CD8-positive, alpha-beta memory T cell (primary cell): ENCODE results near the gene EXOC4. TPM values are rescaled to one million over a fixed set of nuclear protein-coding genes. Genes with fewer than 3 reads are reported as not detected.

Experiments
- CTCF ChIA-PET: fragments of 350-600 bp; sonication (Branson Sonifier 250); formaldehyde crosslinking; loops from one replicate; lab custom pipeline; 2021; ENCODE audit warnings: antibody characterized with exemption; lab: Charles Lee
- POLR2A ChIA-PET: fragments of 350-600 bp; sonication (Branson Sonifier 250); formaldehyde crosslinking; loops from one replicate; lab custom pipeline; 2021; ENCODE audit warnings: antibody characterized with exemption; lab: Charles Lee
- DNase-seq, 5 donors: peaks; one replicate each; pipeline versions ENCODE4 v3.0.0 to v3.0.0-alpha.2; 2020 to 2022; ENCODE audit warnings: mixed read lengths in 1 of 5
- H3K27ac ChIP-seq: one replicate; pipeline ENCODE4 v1.7.0; 2013; ENCODE audit warnings: low read depth, mild to moderate bottlenecking, low read length, moderate library complexity
- H3K27me3 ChIP-seq: 2 replicates; pipeline ENCODE4 v1.7.0; 2013; ENCODE audit warnings: low read length, mild to moderate bottlenecking; ENCODE audit not compliant: insufficient read depth, poor library complexity, severe bottlenecking
- H3K36me3 ChIP-seq: 2 replicates; pipeline ENCODE4 v1.7.0; 2013; ENCODE audit warnings: mild to moderate bottlenecking, low read length, moderate library complexity; ENCODE audit not compliant: insufficient read depth
- H3K4me1 ChIP-seq: 2 replicates; pipeline ENCODE4 v1.7.0; 2013; ENCODE audit warnings: mild to moderate bottlenecking, low read length, moderate library complexity; ENCODE audit not compliant: insufficient read depth
- H3K4me3 ChIP-seq: 2 replicates; pipeline ENCODE4 v1.7.0; 2013; ENCODE audit warnings: mild to moderate bottlenecking, low read length
- H3K9me3 ChIP-seq: 2 replicates; pipeline ENCODE4 v1.7.0; 2013; ENCODE audit warnings: mild to moderate bottlenecking, low read length
- H3K27ac Mint-ChIP-seq, 8 donors: one replicate each; pipeline ENCODE4 v1.8.0; 2020 to 2021; ENCODE audit warnings: mixed read lengths in 8 of 8, mild to moderate bottlenecking in 6 of 8, inconsistent platforms in 3 of 8, moderate library complexity in 3 of 8
- H3K27me3 Mint-ChIP-seq, 2 donors: one replicate each; pipeline ENCODE4 v1.8.0; 2020 to 2021; ENCODE audit warnings: mixed read lengths in 2 of 2, mild to moderate bottlenecking in 1 of 2, moderate library complexity in 1 of 2
- H3K36me3 Mint-ChIP-seq, 3 donors: one replicate each; pipeline ENCODE4 v1.8.0; 2020 to 2021; ENCODE audit warnings: mixed read lengths in 3 of 3, inconsistent platforms in 1 of 3, mild to moderate bottlenecking in 1 of 3
- H3K4me1 Mint-ChIP-seq, 3 donors: one replicate each; pipeline ENCODE4 v1.8.0; 2020 to 2021; ENCODE audit warnings: mixed read lengths in 3 of 3, inconsistent platforms in 1 of 3, mild to moderate bottlenecking in 1 of 3
- H3K4me3 Mint-ChIP-seq, 7 donors: one replicate each; pipeline ENCODE4 v1.8.0; 2020 to 2021; ENCODE audit warnings: mixed read lengths in 7 of 7, mild to moderate bottlenecking in 6 of 7, moderate library complexity in 4 of 7, inconsistent platforms in 2 of 7
- H3K9me3 Mint-ChIP-seq, 5 donors: one replicate each; pipeline ENCODE4 v1.8.0; 2020 to 2022; ENCODE audit warnings: mixed read lengths in 5 of 5, mild to moderate bottlenecking in 3 of 5, moderate library complexity in 2 of 5, inconsistent platforms in 1 of 5
- polyA plus RNA-seq: library from polyadenylated mRNA; unstranded; fragments of 300-500 nt; fragmentation: Illumina TruSeq; gene quantifications from one replicate; pipeline ENCODE4 v1.2.3, GENCODE V29; 2021
- total RNA-seq, 2 experiments: library from RNA; stranded (reverse); gene quantifications; one replicate each; pipeline ENCODE4 v1.2.3, GENCODE V29; 2021

EXOC4 gene
- total and polyA plus RNA-seq, 3 experiments from 2014 or later, result 34.5 to 53.2 (median 50.3) TPM

DNA sequence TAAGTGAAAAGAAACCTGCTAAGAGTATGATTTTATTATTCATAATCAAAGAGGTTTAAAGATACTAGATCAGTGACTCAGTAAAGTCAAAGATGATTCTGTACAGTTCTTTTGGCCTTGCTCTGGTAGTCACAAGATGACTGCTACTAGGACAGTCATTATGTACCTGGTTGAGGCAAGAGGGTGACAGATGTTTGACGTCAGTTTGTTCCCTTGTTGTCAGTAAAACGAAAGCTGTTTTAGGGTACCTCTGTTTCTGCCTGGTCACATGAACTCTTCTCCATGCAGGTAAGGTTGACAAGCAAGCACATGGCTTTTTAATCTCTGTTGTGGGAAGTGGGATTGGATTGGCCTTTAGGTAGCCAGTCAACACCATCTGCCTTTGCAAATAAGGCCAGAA, 308.0 kb downstream of the EXOC4 start:
- Mint-ChIP-seq H3K4me3 (no peak overlapping the region), H3K27ac (no peak overlapping the region), H3K36me3 (peaks cover 3 to 38% (median 8%) of the 10 kb centered on the region in 3 donors), H3K27me3 (no peaks in the 10 kb centered on the region), H3K4me1 (peaks cover 0 to 1% (median 0%) of the 10 kb centered on the region in 3 donors), H3K9me3 (no peaks in the 10 kb centered on the region)
- Histone ChIP-seq H3K4me1 (no peaks in the 10 kb centered on the region), H3K9me3 (no peaks in the 10 kb centered on the region), H3K36me3 (no peaks in the 10 kb centered on the region), H3K27ac (no peak overlapping the region), H3K4me3 (no peak overlapping the region), H3K27me3 (no peaks in the 10 kb centered on the region)
- no peak for DNase-seq
- ChIA-PET CTCF (interaction anchor here (1.2 kb wide), 2 partner anchors 8 to 14 kb away, joined by 3 to 4 read pairs; no protein-coding TSS in a partner anchor), POLR2A (no interaction called here)

DNA sequence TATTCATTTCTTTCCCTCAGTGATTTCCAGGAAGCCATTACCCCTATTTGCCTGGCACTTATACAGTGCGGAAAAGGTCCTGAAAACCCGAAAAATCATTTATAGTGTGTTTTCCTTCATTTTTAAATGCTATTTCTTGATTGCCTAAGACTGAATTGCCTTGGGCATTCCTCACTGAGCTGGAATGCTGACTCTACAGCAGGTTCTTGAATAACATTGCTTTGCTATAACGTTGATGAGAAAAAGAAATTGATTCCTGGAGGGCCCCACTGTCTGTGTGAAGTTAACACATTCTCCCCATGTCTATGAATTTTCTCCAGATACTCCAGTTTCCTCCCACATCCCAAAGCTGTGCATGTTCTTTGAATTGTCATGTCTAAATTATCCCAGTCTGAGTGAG, 308.5 kb downstream of the EXOC4 start:
- H3K9me3 Mint-ChIP-seq, result no peaks in the 10 kb centered on the region
- no peaks in the 10 kb centered on the region for H3K36me3 ChIP-seq
- H3K4me3 ChIP-seq, result no peak overlapping the region
- ChIA-PET CTCF (interaction anchor here (1.2 kb wide), 2 partner anchors 9 to 13 kb away, joined by 3 to 4 read pairs; no protein-coding TSS in a partner anchor), POLR2A (no interaction called here)
- H3K27me3 Mint-ChIP-seq, result no peaks in the 10 kb centered on the region
- no peaks in the 10 kb centered on the region for H3K9me3 ChIP-seq
- H3K27ac Mint-ChIP-seq, result no peak overlapping the region
- no peaks in the 10 kb centered on the region for H3K4me1 ChIP-seq
- peaks cover 0 to 1% (median 0%) of the 10 kb centered on the region in 3 donors for H3K4me1 Mint-ChIP-seq
- no peak overlapping the region for H3K27ac ChIP-seq
- DNase-seq, result no peak
- peaks cover 5 to 43% (median 13%) of the 10 kb centered on the region in 3 donors for H3K36me3 Mint-ChIP-seq
- H3K27me3 ChIP-seq, result no peaks in the 10 kb centered on the region
- H3K4me3 Mint-ChIP-seq, result no peak overlapping the region

DNA sequence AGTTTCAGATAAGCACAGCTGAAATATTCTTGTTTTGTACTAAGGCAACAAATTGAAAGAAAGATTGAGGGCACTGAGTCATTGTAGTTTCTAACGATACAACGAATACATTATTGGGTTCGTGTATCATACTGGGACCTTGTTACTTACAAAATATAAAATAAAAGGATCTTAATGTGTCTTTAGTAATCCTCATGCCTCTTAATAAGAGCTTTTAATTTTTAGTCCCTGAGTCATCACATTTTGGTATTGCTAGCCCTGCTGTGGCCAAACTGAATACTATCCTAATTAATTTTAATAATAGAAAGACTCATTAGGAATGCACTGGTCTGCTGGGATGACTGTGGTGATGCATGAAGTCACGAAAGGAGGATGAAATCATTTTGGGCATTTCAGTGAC, 309.7 kb downstream of the EXOC4 start:
- Histone ChIP-seq H3K9me3 (no peaks in the 10 kb centered on the region), H3K4me1 (no peaks in the 10 kb centered on the region), H3K4me3 (no peak overlapping the region), H3K27ac (no peak overlapping the region), H3K27me3 (no peaks in the 10 kb centered on the region), H3K36me3 (no peaks in the 10 kb centered on the region)
- DNase-seq, result no peak
- H3K36me3 Mint-ChIP-seq, result peaks cover 6 to 51% (median 13%) of the 10 kb centered on the region in 3 donors
- peaks cover 0 to 1% (median 0%) of the 10 kb centered on the region in 3 donors for H3K4me1 Mint-ChIP-seq
- ChIA-PET POLR2A (no interaction called here), CTCF (no interaction called here)
- H3K27me3 Mint-ChIP-seq, result no peaks in the 10 kb centered on the region
- no peaks in the 10 kb centered on the region for H3K9me3 Mint-ChIP-seq
- H3K4me3 Mint-ChIP-seq, result no peak overlapping the region
- no peak overlapping the region for H3K27ac Mint-ChIP-seq

DNA sequence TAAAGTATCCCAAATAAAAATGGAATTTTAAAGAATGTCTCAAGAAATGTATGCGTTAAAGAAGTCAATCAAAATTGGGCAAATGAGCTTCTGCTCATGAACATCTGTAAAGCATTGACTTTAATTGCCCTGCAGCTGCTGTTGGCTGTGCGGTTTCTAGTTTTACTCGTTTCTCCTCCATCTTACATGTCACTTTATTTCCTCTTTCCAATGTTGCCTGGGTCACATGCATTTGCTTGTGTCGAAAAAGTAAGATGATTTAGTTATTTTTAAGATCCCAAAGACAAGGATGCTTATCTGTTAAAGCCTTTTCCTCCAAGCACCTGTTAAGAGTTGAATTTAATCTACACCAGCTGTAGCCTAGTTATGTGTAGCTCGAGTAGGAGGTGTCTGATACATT, 310.4 kb downstream of the EXOC4 start:
- Mint-ChIP-seq H3K4me3 (no peak overlapping the region), H3K27me3 (no peaks in the 10 kb centered on the region), H3K36me3 (peaks cover 6 to 53% (median 13%) of the 10 kb centered on the region in 3 donors), H3K27ac (no peak overlapping the region), H3K9me3 (no peaks in the 10 kb centered on the region), H3K4me1 (no peaks in the 10 kb centered on the region)
- no peaks in the 10 kb centered on the region for H3K4me1 ChIP-seq
- ChIA-PET POLR2A (no interaction called here), CTCF (no interaction called here)
- H3K36me3 ChIP-seq, result no peaks in the 10 kb centered on the region
- H3K9me3 ChIP-seq, result no peaks in the 10 kb centered on the region
- H3K4me3 ChIP-seq, result no peak overlapping the region
- no peak for DNase-seq
- no peaks in the 10 kb centered on the region for H3K27me3 ChIP-seq
- H3K27ac ChIP-seq, result no peak overlapping the region

DNA sequence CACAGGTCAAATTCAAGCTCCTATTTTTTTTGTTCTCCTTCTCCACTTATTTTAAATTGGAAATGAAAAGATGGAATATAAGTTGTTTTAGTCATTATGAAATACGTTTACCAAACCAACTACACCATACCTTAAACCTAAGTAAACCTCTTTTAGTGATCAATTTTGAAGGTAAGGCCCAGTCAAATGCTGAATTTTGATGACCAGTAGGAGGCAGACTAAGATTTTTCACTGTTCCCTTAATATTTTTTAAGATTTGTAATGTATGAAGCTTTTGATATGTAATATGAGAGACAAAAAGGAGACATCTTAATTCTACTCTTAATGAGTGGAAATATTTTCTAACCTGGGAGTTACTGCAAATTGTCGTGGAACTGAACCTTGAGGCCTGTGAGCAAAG, 311.6 kb downstream of the EXOC4 start:
- Histone ChIP-seq H3K27ac (no peak overlapping the region), H3K4me3 (no peak overlapping the region), H3K9me3 (no peaks in the 10 kb centered on the region), H3K4me1 (no peaks in the 10 kb centered on the region), H3K36me3 (no peaks in the 10 kb centered on the region), H3K27me3 (no peaks in the 10 kb centered on the region)
- Mint-ChIP-seq H3K4me1 (no peaks in the 10 kb centered on the region), H3K36me3 (peaks cover 6 to 53% (median 14%) of the 10 kb centered on the region in 3 donors), H3K9me3 (no peaks in the 10 kb centered on the region), H3K4me3 (no peak overlapping the region), H3K27ac (no peak overlapping the region), H3K27me3 (no peaks in the 10 kb centered on the region)
- ChIA-PET CTCF (no interaction called here), POLR2A (no interaction called here)
- DNase-seq, result no peak

DNA sequence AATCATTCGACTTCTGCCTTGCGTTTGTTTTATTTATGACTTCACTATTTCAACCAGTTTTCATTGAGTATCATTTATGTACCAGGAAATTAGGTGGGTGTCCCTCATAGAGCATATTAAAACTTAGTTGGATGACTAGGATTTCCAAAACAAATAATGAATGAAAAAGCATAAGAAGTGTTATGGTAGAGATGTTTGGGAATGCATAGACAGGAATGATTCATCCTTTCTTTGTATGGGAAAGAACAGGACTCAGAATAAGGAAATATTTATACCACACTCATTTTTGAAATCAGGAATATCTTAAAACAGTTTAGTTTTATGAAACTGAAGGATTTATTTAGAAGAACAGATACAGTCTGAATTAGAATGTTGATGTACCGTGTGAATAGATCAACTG, 315.7 kb downstream of the EXOC4 start:
- H3K9me3 ChIP-seq, result no peaks in the 10 kb centered on the region
- POLR2A ChIA-PET, result no interaction called here
- H3K27ac Mint-ChIP-seq, result no peak overlapping the region
- DNase-seq, result no peak
- CTCF ChIA-PET, result no interaction called here
- H3K27ac ChIP-seq, result no peak overlapping the region
- peaks cover 4 to 39% (median 9%) of the 10 kb centered on the region in 3 donors for H3K36me3 Mint-ChIP-seq
- H3K4me3 Mint-ChIP-seq, result no peak overlapping the region
- H3K36me3 ChIP-seq, result no peaks in the 10 kb centered on the region
- H3K27me3 ChIP-seq, result no peaks in the 10 kb centered on the region
- H3K4me1 ChIP-seq, result no peaks in the 10 kb centered on the region
- no peaks in the 10 kb centered on the region for H3K9me3 Mint-ChIP-seq
- peaks cover 0 to 5% (median 0%) of the 10 kb centered on the region in 3 donors for H3K4me1 Mint-ChIP-seq
- no peak overlapping the region for H3K4me3 ChIP-seq
- H3K27me3 Mint-ChIP-seq, result no peaks in the 10 kb centered on the region

DNA sequence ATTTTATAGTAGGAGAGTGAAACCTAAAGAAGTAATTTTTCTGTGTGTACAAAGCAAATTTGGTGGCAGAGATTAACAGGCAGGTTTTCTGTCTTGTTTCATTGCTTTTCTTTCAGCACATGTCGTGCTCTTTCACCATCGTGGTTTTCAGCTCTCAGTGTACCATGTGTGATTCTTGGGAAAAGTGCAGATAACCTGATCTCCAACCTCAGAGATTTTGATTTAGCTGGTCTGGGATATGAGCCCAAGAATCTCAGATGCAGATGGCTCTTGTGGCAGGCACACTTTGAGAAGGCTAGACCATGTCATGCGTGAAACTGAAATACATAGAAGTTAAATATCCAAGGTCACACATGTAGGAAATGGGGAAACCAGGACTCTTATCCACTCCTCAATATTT, 317.4 kb downstream of the EXOC4 start:
- POLR2A ChIA-PET, result no interaction called here
- H3K4me3 Mint-ChIP-seq, result no peak overlapping the region
- H3K9me3 Mint-ChIP-seq, result no peaks in the 10 kb centered on the region
- CTCF ChIA-PET, result no interaction called here
- Histone ChIP-seq H3K4me1 (no peaks in the 10 kb centered on the region), H3K27me3 (no peaks in the 10 kb centered on the region), H3K9me3 (no peaks in the 10 kb centered on the region), H3K4me3 (no peak overlapping the region), H3K27ac (no peak overlapping the region), H3K36me3 (no peaks in the 10 kb centered on the region)
- DNase-seq, result no peak
- peaks cover 3 to 21% (median 7%) of the 10 kb centered on the region in 3 donors for H3K36me3 Mint-ChIP-seq
- H3K4me1 Mint-ChIP-seq, result peaks cover 0 to 5% (median 0%) of the 10 kb centered on the region in 3 donors
- no peak overlapping the region for H3K27ac Mint-ChIP-seq
- H3K27me3 Mint-ChIP-seq, result no peaks in the 10 kb centered on the region

DNA sequence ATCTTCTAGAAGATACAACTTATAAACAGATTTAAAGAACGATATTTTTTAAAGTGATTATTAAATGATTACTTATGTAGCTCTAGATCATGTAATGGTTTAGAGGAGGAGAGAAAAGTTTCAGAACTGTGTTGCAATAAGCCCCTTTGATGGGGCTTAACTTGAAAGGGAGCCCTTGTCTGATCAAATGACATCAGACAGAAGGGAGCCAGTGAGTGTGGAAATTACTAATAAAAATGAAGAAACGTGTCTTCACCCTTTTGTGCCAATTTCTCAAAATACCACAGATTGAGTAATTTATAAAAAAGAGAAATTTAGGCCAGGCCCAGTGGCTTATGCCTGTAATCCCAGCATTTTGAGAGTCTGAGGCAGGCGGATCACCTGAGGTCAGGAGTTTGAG, 318.2 kb downstream of the EXOC4 start:
- CTCF ChIA-PET, result no interaction called here
- Mint-ChIP-seq H3K27ac (no peak overlapping the region), H3K36me3 (peaks cover 3 to 14% (median 5%) of the 10 kb centered on the region in 3 donors), H3K9me3 (no peaks in the 10 kb centered on the region), H3K27me3 (no peaks in the 10 kb centered on the region), H3K4me1 (peaks cover 0 to 9% (median 0%) of the 10 kb centered on the region in 3 donors), H3K4me3 (no peak overlapping the region)
- DNase-seq, result no peak
- Histone ChIP-seq H3K9me3 (no peaks in the 10 kb centered on the region), H3K27ac (no peak overlapping the region), H3K4me3 (no peak overlapping the region), H3K4me1 (no peaks in the 10 kb centered on the region), H3K27me3 (no peaks in the 10 kb centered on the region), H3K36me3 (no peaks in the 10 kb centered on the region)
- POLR2A ChIA-PET, result no interaction called here
